ENCODE results near the gene SMARCD1. TPM values are rescaled to one million over a fixed set of nuclear protein-coding genes. Genes with fewer than 3 reads are reported as not detected.

Gene SMARCD1
- polyA plus RNA-seq: 10 to 100 TPM in 1 of 2 donors, 1 to 10 TPM in 1; 9.8 to 17.8 TPM

GRCh38 chr12:50084775-50085614 lies at the start of gene SMARCD1:
Gene SMARCD1, plus strand, starts transcription at chr12:50085342. Its CDS starts 28 bp downstream, at chr12:50085370.
- Histone ChIP-seq H3K27ac (ENCODE audit: low read depth in 2 of 2, low read length in 1 of 2) (peak within 1 kb of the TSS; percentile 88 to 92), H3K27me3 (ENCODE audit: control insufficient read depth in 1 of 2, insufficient read depth in 2 of 2, low read length in 2 of 2) (no peaks in the 10 kb centered on the region), H3K9me3 (ENCODE audit: control insufficient read depth in 2 of 2, insufficient read depth in 1 of 2, low read depth in 1 of 2, low read length in 1 of 2) (no peaks in the 10 kb centered on the region), H3K4me3 (ENCODE audit: low read depth in 1 of 2, low read length in 2 of 2) (peak within 1 kb of the TSS; percentile 62 to 69), H3K4me1 (ENCODE audit: control insufficient read depth in 2 of 2, insufficient read depth in 2 of 2, low read length in 1 of 2) (no peaks in the 10 kb centered on the region), H3K36me3 (ENCODE audit: control insufficient read depth in 2 of 2, insufficient read depth in 2 of 2, low read length in 1 of 2) (peaks cover 10% of the 10 kb centered on the region in 2 donors)
- WGBS, 2 donors: 1% methylated on average over 53 to 69 of the region's 69 CpGs

- Histone ChIP-seq H3K36me3 (ENCODE audit: control insufficient read depth in 2 of 2, insufficient read depth in 2 of 2, low read length in 1 of 2) (no peaks in the 10 kb centered on the region), H3K27ac (ENCODE audit: low read depth in 2 of 2, low read length in 1 of 2) (no peak overlapping the region), H3K9me3 (ENCODE audit: control insufficient read depth in 2 of 2, insufficient read depth in 1 of 2, low read depth in 1 of 2, low read length in 1 of 2) (no peaks in the 10 kb centered on the region), H3K4me3 (ENCODE audit: low read depth in 1 of 2, low read length in 2 of 2) (no peak overlapping the region), H3K4me1 (ENCODE audit: control insufficient read depth in 2 of 2, insufficient read depth in 2 of 2, low read length in 1 of 2) (no peaks in the 10 kb centered on the region), H3K27me3 (ENCODE audit: control insufficient read depth in 1 of 2, insufficient read depth in 2 of 2, low read length in 2 of 2) (no peaks in the 10 kb centered on the region)
- 89 to 93% methylated on average over 4 of the region's 4 CpGs for WGBS, 2 donors
Measured at GRCh38 chr12:50038336-50038735, 46.8 kb upstream of the SMARCD1 start.

GRCh38 chr12:50039151-50039835 lies 45.8 kb upstream of the SMARCD1 start:
- Histone ChIP-seq H3K4me1 (ENCODE audit: control insufficient read depth in 2 of 2, insufficient read depth in 2 of 2, low read length in 1 of 2) (no peaks in the 10 kb centered on the region), H3K9me3 (ENCODE audit: control insufficient read depth in 2 of 2, insufficient read depth in 1 of 2, low read depth in 1 of 2, low read length in 1 of 2) (no peaks in the 10 kb centered on the region), H3K27ac (ENCODE audit: low read depth in 2 of 2, low read length in 1 of 2) (no peak overlapping the region), H3K27me3 (ENCODE audit: control insufficient read depth in 1 of 2, insufficient read depth in 2 of 2, low read length in 2 of 2) (no peaks in the 10 kb centered on the region), H3K36me3 (ENCODE audit: control insufficient read depth in 2 of 2, insufficient read depth in 2 of 2, low read length in 1 of 2) (no peaks in the 10 kb centered on the region), H3K4me3 (ENCODE audit: low read depth in 1 of 2, low read length in 2 of 2) (no peak overlapping the region)
- WGBS, 2 donors: 43 to 47% methylated on average over 9 of the region's 9 CpGs

GRCh38 chr12:50040657-50041056 lies 44.5 kb upstream of the SMARCD1 start:
- Histone ChIP-seq H3K27ac (ENCODE audit: low read depth in 2 of 2, low read length in 1 of 2) (no peak overlapping the region), H3K27me3 (ENCODE audit: control insufficient read depth in 1 of 2, insufficient read depth in 2 of 2, low read length in 2 of 2) (no peaks in the 10 kb centered on the region), H3K9me3 (ENCODE audit: control insufficient read depth in 2 of 2, insufficient read depth in 1 of 2, low read depth in 1 of 2, low read length in 1 of 2) (no peaks in the 10 kb centered on the region), H3K4me1 (ENCODE audit: control insufficient read depth in 2 of 2, insufficient read depth in 2 of 2, low read length in 1 of 2) (no peaks in the 10 kb centered on the region), H3K4me3 (ENCODE audit: low read depth in 1 of 2, low read length in 2 of 2) (no peak overlapping the region), H3K36me3 (ENCODE audit: control insufficient read depth in 2 of 2, insufficient read depth in 2 of 2, low read length in 1 of 2) (no peaks in the 10 kb centered on the region)
- 71 to 74% methylated on average over 4 of the region's 4 CpGs for WGBS, 2 donors

GRCh38 chr12:50041062-50041860 lies 43.9 kb upstream of the SMARCD1 start:
- no peaks in the 10 kb centered on the region for H3K9me3 ChIP-seq (ENCODE audit: control insufficient read depth in 2 of 2, insufficient read depth in 1 of 2, low read depth in 1 of 2, low read length in 1 of 2)

GRCh38 chr12:50041962-50042361 lies 43.2 kb upstream of the SMARCD1 start:
- Histone ChIP-seq H3K36me3 (ENCODE audit: control insufficient read depth in 2 of 2, insufficient read depth in 2 of 2, low read length in 1 of 2) (no peaks in the 10 kb centered on the region), H3K27me3 (ENCODE audit: control insufficient read depth in 1 of 2, insufficient read depth in 2 of 2, low read length in 2 of 2) (no peaks in the 10 kb centered on the region), H3K4me3 (ENCODE audit: low read depth in 1 of 2, low read length in 2 of 2) (no peak overlapping the region), H3K27ac (ENCODE audit: low read depth in 2 of 2, low read length in 1 of 2) (no peak overlapping the region), H3K9me3 (ENCODE audit: control insufficient read depth in 2 of 2, insufficient read depth in 1 of 2, low read depth in 1 of 2, low read length in 1 of 2) (no peaks in the 10 kb centered on the region), H3K4me1 (ENCODE audit: control insufficient read depth in 2 of 2, insufficient read depth in 2 of 2, low read length in 1 of 2) (no peaks in the 10 kb centered on the region)
- 86 to 91% methylated on average over 5 of the region's 5 CpGs for WGBS, 2 donors

More at GRCh38 chr12:50041062-50041860, 43.9 kb upstream of the SMARCD1 start:
- 85 to 86% methylated on average over 15 of the region's 15 CpGs for WGBS, 2 donors
- Histone ChIP-seq H3K27me3 (ENCODE audit: control insufficient read depth in 1 of 2, insufficient read depth in 2 of 2, low read length in 2 of 2) (no peaks in the 10 kb centered on the region), H3K27ac (ENCODE audit: low read depth in 2 of 2, low read length in 1 of 2) (no peak overlapping the region), H3K4me3 (ENCODE audit: low read depth in 1 of 2, low read length in 2 of 2) (no peak overlapping the region), H3K36me3 (ENCODE audit: control insufficient read depth in 2 of 2, insufficient read depth in 2 of 2, low read length in 1 of 2) (no peaks in the 10 kb centered on the region), H3K4me1 (ENCODE audit: control insufficient read depth in 2 of 2, insufficient read depth in 2 of 2, low read length in 1 of 2) (no peaks in the 10 kb centered on the region)

- Histone ChIP-seq H3K27me3 (ENCODE audit: control insufficient read depth in 1 of 2, insufficient read depth in 2 of 2, low read length in 2 of 2) (no peaks in the 10 kb centered on the region), H3K36me3 (ENCODE audit: control insufficient read depth in 2 of 2, insufficient read depth in 2 of 2, low read length in 1 of 2) (no peaks in the 10 kb centered on the region), H3K27ac (ENCODE audit: low read depth in 2 of 2, low read length in 1 of 2) (no peak overlapping the region), H3K9me3 (ENCODE audit: control insufficient read depth in 2 of 2, insufficient read depth in 1 of 2, low read depth in 1 of 2, low read length in 1 of 2) (no peaks in the 10 kb centered on the region), H3K4me1 (ENCODE audit: control insufficient read depth in 2 of 2, insufficient read depth in 2 of 2, low read length in 1 of 2) (no peaks in the 10 kb centered on the region), H3K4me3 (ENCODE audit: low read depth in 1 of 2, low read length in 2 of 2) (no peak overlapping the region)
- WGBS, 2 donors: 84 to 92% methylated on average over 6 of the region's 6 CpGs
Measured at GRCh38 chr12:50042693-50043092, 42.4 kb upstream of the SMARCD1 start.

- Histone ChIP-seq H3K27ac (ENCODE audit: low read depth in 2 of 2, low read length in 1 of 2) (no peak overlapping the region), H3K4me3 (ENCODE audit: low read depth in 1 of 2, low read length in 2 of 2) (no peak overlapping the region), H3K9me3 (ENCODE audit: control insufficient read depth in 2 of 2, insufficient read depth in 1 of 2, low read depth in 1 of 2, low read length in 1 of 2) (no peaks in the 10 kb centered on the region), H3K27me3 (ENCODE audit: control insufficient read depth in 1 of 2, insufficient read depth in 2 of 2, low read length in 2 of 2) (no peaks in the 10 kb centered on the region), H3K4me1 (ENCODE audit: control insufficient read depth in 2 of 2, insufficient read depth in 2 of 2, low read length in 1 of 2) (no peaks in the 10 kb centered on the region), H3K36me3 (ENCODE audit: control insufficient read depth in 2 of 2, insufficient read depth in 2 of 2, low read length in 1 of 2) (no peaks in the 10 kb centered on the region)
- 91 to 95% methylated on average over 2 of the region's 2 CpGs for WGBS, 2 donors
Measured at GRCh38 chr12:50043308-50043707, 41.8 kb upstream of the SMARCD1 start.

GRCh38 chr12:50043854-50044253 lies 41.3 kb upstream of the SMARCD1 start:
- Histone ChIP-seq H3K4me3 (ENCODE audit: low read depth in 1 of 2, low read length in 2 of 2) (no peak overlapping the region), H3K36me3 (ENCODE audit: control insufficient read depth in 2 of 2, insufficient read depth in 2 of 2, low read length in 1 of 2) (no peaks in the 10 kb centered on the region), H3K27ac (ENCODE audit: low read depth in 2 of 2, low read length in 1 of 2) (no peak overlapping the region), H3K4me1 (ENCODE audit: control insufficient read depth in 2 of 2, insufficient read depth in 2 of 2, low read length in 1 of 2) (no peaks in the 10 kb centered on the region), H3K27me3 (ENCODE audit: control insufficient read depth in 1 of 2, insufficient read depth in 2 of 2, low read length in 2 of 2) (no peaks in the 10 kb centered on the region), H3K9me3 (ENCODE audit: control insufficient read depth in 2 of 2, insufficient read depth in 1 of 2, low read depth in 1 of 2, low read length in 1 of 2) (no peaks in the 10 kb centered on the region)
- WGBS, 2 donors: 76 to 81% methylated on average over 6 of the region's 6 CpGs
